ENCODE data around the gene DDR2.

The DDR2 gene

GRCh38 chr1:162682013-162682419 is 49.8 kb downstream of the DDR2 start:
- Histone ChIP-seq H3K27ac (peak overlapping the region; percentile 39 to 44), H3K4me1 (peaks cover 0 to 39% (median 23%) of the 10 kb centered on the region in 4 donors), H3K36me3 (no peaks in the 10 kb centered on the region), H3K9me3 (no peaks in the 10 kb centered on the region), H3K27me3 (no peaks in the 10 kb centered on the region), H3K4me3 (no peak overlapping the region)
- TF ChIP-seq CTCF (IDR thresholded peaks at IDR 0.05), result no peak
- intact Hi-C loops (cut with DNase I; ENCODE audit: low total_unique reads), result no loop called here
- DNase-seq, result no peak

- Histone ChIP-seq H3K4me1 (peaks cover 0 to 48% (median 20%) of the 10 kb centered on the region in 4 donors), H3K27ac (no peak overlapping the region), H3K36me3 (no peaks in the 10 kb centered on the region), H3K27me3 (no peaks in the 10 kb centered on the region), H3K9me3 (no peaks in the 10 kb centered on the region), H3K4me3 (no peak overlapping the region)
- intact Hi-C loops (cut with DNase I; ENCODE audit: low total_unique reads), result no loop called here
- no peak for TF ChIP-seq CTCF (IDR thresholded peaks at IDR 0.05)
- no peak for DNase-seq
Measured at GRCh38 chr1:162687870-162688269, 55.6 kb downstream of the DDR2 start.

- Histone ChIP-seq H3K4me3 (no peak overlapping the region), H3K27ac (no peak overlapping the region), H3K9me3 (no peaks in the 10 kb centered on the region), H3K36me3 (no peaks in the 10 kb centered on the region), H3K27me3 (no peaks in the 10 kb centered on the region), H3K4me1 (peaks cover 0 to 48% (median 20%) of the 10 kb centered on the region in 4 donors)
- no peak for DNase-seq
- no peak for TF ChIP-seq CTCF (IDR thresholded peaks at IDR 0.05)
- intact Hi-C loops (cut with DNase I; ENCODE audit: low total_unique reads), result no loop called here
Measured at GRCh38 chr1:162688521-162688920, 56.3 kb downstream of the DDR2 start.

GRCh38 chr1:162688931-162689330 is 56.7 kb downstream of the DDR2 start:
- Histone ChIP-seq H3K9me3 (no peaks in the 10 kb centered on the region), H3K4me1 (peaks cover 0 to 48% (median 20%) of the 10 kb centered on the region in 4 donors), H3K4me3 (no peak overlapping the region), H3K36me3 (no peaks in the 10 kb centered on the region), H3K27ac (no peak overlapping the region), H3K27me3 (no peaks in the 10 kb centered on the region)
- intact Hi-C loops (cut with DNase I; ENCODE audit: low total_unique reads), result no loop called here
- TF ChIP-seq CTCF (IDR thresholded peaks at IDR 0.05), result no peak
- DNase-seq, result no peak

GRCh38 chr1:162689745-162690671 is 57.7 kb downstream of the DDR2 start:
- H3K27me3 ChIP-seq, result no peaks in the 10 kb centered on the region
- no peak overlapping the region for H3K4me3 ChIP-seq
- peak overlapping the region; percentile 42 to 60 for H3K27ac ChIP-seq
- TF ChIP-seq CTCF (IDR thresholded peaks at IDR 0.05), result no peak
- DNase-seq, result no peak
- no peaks in the 10 kb centered on the region for H3K36me3 ChIP-seq
- no peaks in the 10 kb centered on the region for H3K9me3 ChIP-seq
- H3K4me1 ChIP-seq, result peaks cover 0 to 48% (median 20%) of the 10 kb centered on the region in 4 donors
- intact Hi-C loops (cut with DNase I; ENCODE audit: low total_unique reads), result no loop called here
